SK-N-SH treated with all-trans-retinoic acid at 6 μM for 48 hours (cell line): ENCODE results near the gene ARRB1.

ENCODE experiments used
- ARNTL ChIP-seq: fragments of 450-650 bp; formaldehyde crosslinking; IDR thresholded peaks from 2 replicates; pipeline ENCODE4 v1.5.0; 2020; ENCODE audit warnings: low read depth, mild to moderate bottlenecking, moderate library complexity, borderline replicate concordance
- BACH2 ChIP-seq: fragments of 250-450 bp; sonication (Bioruptor Pico); IDR thresholded peaks from 2 replicates; pipeline ENCODE4 v1.9.0; 2021; ENCODE audit warnings: mild to moderate bottlenecking, borderline replicate concordance
- ESRRG ChIP-seq: fragments of 250-450 bp; sonication (Bioruptor Pico); IDR thresholded peaks from 2 replicates; pipeline ENCODE4 v1.6.1; 2021; ENCODE audit warnings: mild to moderate bottlenecking
- ISL1 ChIP-seq: fragments of 250-450 bp; sonication (Bioruptor Pico); IDR thresholded peaks from 2 replicates; pipeline ENCODE4 v2.1.2; 2022; ENCODE audit warnings: mild to moderate bottlenecking, moderate library complexity
- PATZ1 ChIP-seq: fragments of 250-450 bp; sonication (Bioruptor Pico); IDR thresholded peaks from 2 replicates; pipeline ENCODE4 v1.8.0; 2020; ENCODE audit warnings: mild to moderate bottlenecking, moderate library complexity, borderline replicate concordance
- POU6F1 ChIP-seq: fragments of 250-450 bp; sonication (Bioruptor Pico); IDR thresholded peaks from 2 replicates; pipeline ENCODE4 v1.8.0; 2021; ENCODE audit warnings: low read depth, mild to moderate bottlenecking, moderate library complexity, borderline replicate concordance
- SNAI2 ChIP-seq: fragments of 250-450 bp; sonication (Bioruptor Pico); IDR thresholded peaks from 2 replicates; pipeline ENCODE4 v1.5.0; 2020; ENCODE audit warnings: mild to moderate bottlenecking, moderate library complexity
- TCF4 ChIP-seq: fragments of 250-450 bp; sonication (Bioruptor Pico); IDR thresholded peaks from 2 replicates; pipeline ENCODE4 v1.8.0; 2021; ENCODE audit warnings: mild to moderate bottlenecking, moderate library complexity, borderline replicate concordance
- TSHZ2 ChIP-seq: fragments of 250-450 bp; sonication (Bioruptor Pico); IDR thresholded peaks from 2 replicates; pipeline ENCODE4 v1.5.0; 2020; ENCODE audit warnings: mild to moderate bottlenecking, moderate library complexity
- ZC3H10 ChIP-seq: fragments of 250-450 bp; sonication (Bioruptor Pico); IDR thresholded peaks from 2 replicates; pipeline ENCODE4 v1.5.1; 2021; ENCODE audit warnings: mild to moderate bottlenecking, moderate library complexity
- ZFP3 ChIP-seq: fragments of 250-450 bp; sonication (Bioruptor Pico); IDR thresholded peaks from 2 replicates; pipeline ENCODE4 v1.5.0; 2020; ENCODE audit warnings: mild to moderate bottlenecking, moderate library complexity
- ZNF70 ChIP-seq: fragments of 450-650 bp; formaldehyde crosslinking; IDR thresholded peaks from 2 replicates; pipeline ENCODE4 v1.5.0; 2020; ENCODE audit warnings: mild to moderate bottlenecking, moderate library complexity
- TF ChIP-seq, protein P1 (sequence below): fragments of 250-450 bp; sonication (Bioruptor Pico); IDR thresholded peaks from 2 replicates; pipeline ENCODE4 v1.5.1; 2020; ENCODE audit warnings: low read depth, mild to moderate bottlenecking, moderate library complexity

GRCh38 chr11:75293903-75294302 lies 57.6 kb downstream of the ARRB1 start:
- TF ChIP-seq TCF4 (CRISPR knock-in tag) = no peak
- TF ChIP-seq ZFP3 (CRISPR knock-in tag) = no peak
- no peak for TF ChIP-seq ISL1 (CRISPR knock-in tag)
- TF ChIP-seq, protein P1, sequence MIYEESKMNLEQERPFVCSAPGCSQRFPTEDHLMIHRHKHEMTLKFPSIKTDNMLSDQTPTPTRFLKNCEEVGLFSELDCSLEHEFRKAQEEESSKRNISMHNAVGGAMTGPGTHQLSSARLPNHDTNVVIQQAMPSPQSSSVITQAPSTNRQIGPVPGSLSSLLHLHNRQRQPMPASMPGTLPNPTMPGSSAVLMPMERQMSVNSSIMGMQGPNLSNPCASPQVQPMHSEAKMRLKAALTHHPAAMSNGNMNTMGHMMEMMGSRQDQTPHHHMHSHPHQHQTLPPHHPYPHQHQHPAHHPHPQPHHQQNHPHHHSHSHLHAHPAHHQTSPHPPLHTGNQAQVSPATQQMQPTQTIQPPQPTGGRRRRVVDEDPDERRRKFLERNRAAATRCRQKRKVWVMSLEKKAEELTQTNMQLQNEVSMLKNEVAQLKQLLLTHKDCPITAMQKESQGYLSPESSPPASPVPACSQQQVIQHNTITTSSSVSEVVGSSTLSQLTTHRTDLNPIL (CRISPR knock-in tag) = no peak
- no peak for TF ChIP-seq ZNF70
- no peak for TF ChIP-seq ZC3H10 (CRISPR knock-in tag)
- TF ChIP-seq PATZ1 (CRISPR knock-in tag) = no peak
- TF ChIP-seq BACH2 = no peak
- TF ChIP-seq ESRRG = no peak
- no peak for TF ChIP-seq TSHZ2 (CRISPR knock-in tag)
- TF ChIP-seq POU6F1 = no peak
- no peak for TF ChIP-seq ARNTL (CRISPR knock-in tag)
- TF ChIP-seq SNAI2 (CRISPR knock-in tag) = no peak
